HCT116 (cell line): Measurements from ENCODE around the gene VWA5A.

Experiments used
- CEBPB ChIP-seq: IDR thresholded peaks from 2 replicates; pipeline ENCODE4 v1.6.1; 2012; ENCODE audit warnings: low read depth
- ELF1 ChIP-seq: IDR thresholded peaks from 2 replicates; pipeline ENCODE4 v1.6.1; 2012; ENCODE audit warnings: low read depth, borderline replicate concordance
- EZH2 ChIP-seq: fragments of 200-600 bp; sonication (generic); IDR thresholded peaks from 2 replicates; pipeline ENCODE4 v1.6.1; 2017; ENCODE audit warnings: antibody characterized with exemption, mixed run types
- EZH2phosphoT487 ChIP-seq: fragments of 200-600 bp; IDR thresholded peaks from 2 replicates; pipeline ENCODE4 v1.6.1; 2018; ENCODE audit warnings: antibody characterized with exemption, borderline replicate concordance
- POLR2A ChIP-seq: IDR thresholded peaks from 2 replicates; pipeline ENCODE4 v1.7.0; 2011; ENCODE audit warnings: borderline replicate concordance; ENCODE audit not compliant: insufficient read depth, insufficient read length; ENCODE audit errors: extremely low read depth
- POLR2AphosphoS5 ChIP-seq: IDR thresholded peaks from 2 replicates; pipeline ENCODE4 v1.6.1; 2011; ENCODE audit warnings: mild to moderate bottlenecking, low read depth, low read length, moderate library complexity
- SP1 ChIP-seq: IDR thresholded peaks from 2 replicates; pipeline ENCODE4 v1.6.1; 2012; ENCODE audit warnings: low read depth
- TCF7L2 ChIP-seq: IDR thresholded peaks from 2 replicates; pipeline ENCODE4 v1.7.0; 2011; ENCODE audit warnings: borderline replicate concordance, inconsistent platforms; ENCODE audit not compliant: insufficient read depth, insufficient read length; ENCODE audit errors: extremely low read depth
- TF ChIP-seq, protein P1 (sequence below), 3 experiments: fragments of 200-600 bp in 1 of 3; sonication (generic) in 1 of 3; IDR thresholded peaks in 2 of 3; conservative IDR thresholded peaks in 1 of 3; 2 replicates each; pipeline ENCODE4 v1.5.1; 2012 to 2017; ENCODE audit warnings: low read depth in 2 of 3, low read length in 2 of 3, antibody characterized with exemption in 1 of 3, borderline replicate concordance in 1 of 3, control low read depth in 1 of 3, mild to moderate bottlenecking in 1 of 3, mixed read lengths in 1 of 3, mixed run types in 1 of 3, moderate library complexity in 1 of 3; ENCODE audit not compliant: insufficient read depth in 1 of 3
- TF ChIP-seq, protein P2 (sequence below): IDR thresholded peaks from 2 replicates; pipeline ENCODE4 v1.6.1; 2012
- TF ChIP-seq, protein P3 (sequence below): IDR thresholded peaks from 2 replicates; pipeline ENCODE4 v1.6.1; 2012; ENCODE audit warnings: low read depth

DNA sequence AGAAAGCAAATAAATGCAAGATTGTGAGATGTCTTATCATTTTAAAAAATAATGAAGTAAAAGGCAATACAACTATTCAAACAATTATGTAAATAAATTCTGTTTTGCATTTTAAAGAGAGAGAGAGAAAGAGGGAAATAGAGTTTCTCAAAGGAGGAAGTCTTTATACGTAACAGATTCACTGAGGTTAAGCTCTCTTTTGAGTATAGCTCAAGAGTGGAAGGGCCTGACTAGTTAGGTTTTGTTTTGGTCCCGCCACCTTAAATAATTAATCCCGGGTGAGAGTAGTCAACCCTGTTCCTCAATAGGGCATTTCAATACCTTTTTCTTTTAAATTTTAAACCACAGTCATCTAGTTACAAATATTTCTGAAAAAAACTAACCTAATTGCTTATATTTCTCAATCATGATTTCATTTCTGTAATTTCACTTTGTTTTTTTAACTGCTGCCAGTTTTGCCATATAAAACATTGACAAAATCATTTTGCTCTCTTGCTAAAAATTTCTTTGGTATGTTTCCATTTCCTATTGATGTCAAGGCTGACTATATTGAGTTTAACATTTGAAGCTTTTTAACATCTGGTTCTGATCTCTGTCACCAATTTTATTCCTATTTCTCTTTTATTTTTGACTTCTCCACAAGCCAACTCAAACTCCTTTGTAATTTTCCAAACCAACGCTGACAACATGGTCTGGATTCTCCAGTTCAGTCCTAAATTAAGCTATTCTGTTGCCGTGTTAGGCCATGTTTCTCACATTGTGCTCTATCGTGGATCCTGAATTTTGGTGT lies 78.2 kb downstream of the VWA5A start:
- TF ChIP-seq EZH2phosphoT487 (no peak), CEBPB (no peak), POLR2A (no peak), TCF7L2 (no peak), ELF1 (no peak), SP1 (no peak), EZH2 (no peak), POLR2AphosphoS5 (no peak)
- TF ChIP-seq, protein P1, sequence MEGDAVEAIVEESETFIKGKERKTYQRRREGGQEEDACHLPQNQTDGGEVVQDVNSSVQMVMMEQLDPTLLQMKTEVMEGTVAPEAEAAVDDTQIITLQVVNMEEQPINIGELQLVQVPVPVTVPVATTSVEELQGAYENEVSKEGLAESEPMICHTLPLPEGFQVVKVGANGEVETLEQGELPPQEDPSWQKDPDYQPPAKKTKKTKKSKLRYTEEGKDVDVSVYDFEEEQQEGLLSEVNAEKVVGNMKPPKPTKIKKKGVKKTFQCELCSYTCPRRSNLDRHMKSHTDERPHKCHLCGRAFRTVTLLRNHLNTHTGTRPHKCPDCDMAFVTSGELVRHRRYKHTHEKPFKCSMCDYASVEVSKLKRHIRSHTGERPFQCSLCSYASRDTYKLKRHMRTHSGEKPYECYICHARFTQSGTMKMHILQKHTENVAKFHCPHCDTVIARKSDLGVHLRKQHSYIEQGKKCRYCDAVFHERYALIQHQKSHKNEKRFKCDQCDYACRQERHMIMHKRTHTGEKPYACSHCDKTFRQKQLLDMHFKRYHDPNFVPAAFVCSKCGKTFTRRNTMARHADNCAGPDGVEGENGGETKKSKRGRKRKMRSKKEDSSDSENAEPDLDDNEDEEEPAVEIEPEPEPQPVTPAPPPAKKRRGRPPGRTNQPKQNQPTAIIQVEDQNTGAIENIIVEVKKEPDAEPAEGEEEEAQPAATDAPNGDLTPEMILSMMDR (IDR thresholded peaks at IDR 0.05 in 2 of 3, conservative IDR thresholded peaks at IDR 0.05 in 1 of 3; ENCODE audit: borderline replicate concordance in 1 of 3, insufficient read depth in 1 of 3, low read depth in 2 of 3, low read length in 2 of 3), result no peak
- TF ChIP-seq, protein P2, sequence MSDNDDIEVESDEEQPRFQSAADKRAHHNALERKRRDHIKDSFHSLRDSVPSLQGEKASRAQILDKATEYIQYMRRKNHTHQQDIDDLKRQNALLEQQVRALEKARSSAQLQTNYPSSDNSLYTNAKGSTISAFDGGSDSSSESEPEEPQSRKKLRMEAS, result no peak
- TF ChIP-seq, protein P3, sequence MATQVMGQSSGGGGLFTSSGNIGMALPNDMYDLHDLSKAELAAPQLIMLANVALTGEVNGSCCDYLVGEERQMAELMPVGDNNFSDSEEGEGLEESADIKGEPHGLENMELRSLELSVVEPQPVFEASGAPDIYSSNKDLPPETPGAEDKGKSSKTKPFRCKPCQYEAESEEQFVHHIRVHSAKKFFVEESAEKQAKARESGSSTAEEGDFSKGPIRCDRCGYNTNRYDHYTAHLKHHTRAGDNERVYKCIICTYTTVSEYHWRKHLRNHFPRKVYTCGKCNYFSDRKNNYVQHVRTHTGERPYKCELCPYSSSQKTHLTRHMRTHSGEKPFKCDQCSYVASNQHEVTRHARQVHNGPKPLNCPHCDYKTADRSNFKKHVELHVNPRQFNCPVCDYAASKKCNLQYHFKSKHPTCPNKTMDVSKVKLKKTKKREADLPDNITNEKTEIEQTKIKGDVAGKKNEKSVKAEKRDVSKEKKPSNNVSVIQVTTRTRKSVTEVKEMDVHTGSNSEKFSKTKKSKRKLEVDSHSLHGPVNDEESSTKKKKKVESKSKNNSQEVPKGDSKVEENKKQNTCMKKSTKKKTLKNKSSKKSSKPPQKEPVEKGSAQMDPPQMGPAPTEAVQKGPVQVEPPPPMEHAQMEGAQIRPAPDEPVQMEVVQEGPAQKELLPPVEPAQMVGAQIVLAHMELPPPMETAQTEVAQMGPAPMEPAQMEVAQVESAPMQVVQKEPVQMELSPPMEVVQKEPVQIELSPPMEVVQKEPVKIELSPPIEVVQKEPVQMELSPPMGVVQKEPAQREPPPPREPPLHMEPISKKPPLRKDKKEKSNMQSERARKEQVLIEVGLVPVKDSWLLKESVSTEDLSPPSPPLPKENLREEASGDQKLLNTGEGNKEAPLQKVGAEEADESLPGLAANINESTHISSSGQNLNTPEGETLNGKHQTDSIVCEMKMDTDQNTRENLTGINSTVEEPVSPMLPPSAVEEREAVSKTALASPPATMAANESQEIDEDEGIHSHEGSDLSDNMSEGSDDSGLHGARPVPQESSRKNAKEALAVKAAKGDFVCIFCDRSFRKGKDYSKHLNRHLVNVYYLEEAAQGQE, result no peak
